Measurements from ENCODE around the gene PTP4A2.
A peak's percentile ranks its signal among the peaks of the same experiment; 100 is the strongest.
"Not testable (repeated sequence)": the region's sequence is repeated elsewhere in the genome, so short reads cannot be mapped to it uniquely, and the experiment has no call there.

PTP4A2 gene

GRCh38 chr1:31945677-31946076 is 7.5 kb upstream of the PTP4A2 start:
- DNase-seq: not testable (repeated sequence)

- DNase-seq: no peak
Observed at GRCh38 chr1:31944205-31945089, 6.3 kb upstream of the PTP4A2 start.

- no peak for DNase-seq
Observed at GRCh38 chr1:31943546-31944184, 5.5 kb upstream of the PTP4A2 start.

GRCh38 chr1:31942061-31942460 is 3.9 kb upstream of the PTP4A2 start:
- not testable (repeated sequence) for DNase-seq

GRCh38 chr1:31939484-31940329 is 1.5 kb upstream of the PTP4A2 start:
- DNase-seq: peak; percentile 6

- DNase-seq: peak; percentile 12
Observed at GRCh38 chr1:31937300-31938183, 626 bp downstream of the PTP4A2 start.

- DNase-seq: no peak
Observed at GRCh38 chr1:31936981-31937299, 1.2 kb downstream of the PTP4A2 start.

GRCh38 chr1:31936278-31936980 is 1.7 kb downstream of the PTP4A2 start:
- DNase-seq: no peak

- DNase-seq: peak; percentile 43
Observed at GRCh38 chr1:31934706-31935629, 3.2 kb downstream of the PTP4A2 start.

GRCh38 chr1:31932491-31933316 is 5.5 kb downstream of the PTP4A2 start:
- DNase-seq: no peak

- DNase-seq: no peak
Observed at GRCh38 chr1:31931593-31932225, 6.5 kb downstream of the PTP4A2 start.

GRCh38 chr1:31930836-31931592 is 7.2 kb downstream of the PTP4A2 start:
- DNase-seq: no peak

GRCh38 chr1:31927661-31927980 is 10.5 kb downstream of the PTP4A2 start:
- DNase-seq: no peak

GRCh38 chr1:31926853-31927660 is 11.1 kb downstream of the PTP4A2 start:
- DNase-seq: peak; percentile 84

GRCh38 chr1:31926252-31926651 is 11.9 kb downstream of the PTP4A2 start:
- DNase-seq: no peak

GRCh38 chr1:31925824-31926223 is 12.3 kb downstream of the PTP4A2 start:
- not testable (repeated sequence) for DNase-seq

GRCh38 chr1:31924839-31925238 is 13.3 kb downstream of the PTP4A2 start:
- DNase-seq: no peak

Measured in NCI-H1436 (cell line).